ENCODE data around the gene BMPER.

Gene BMPER

DNA sequence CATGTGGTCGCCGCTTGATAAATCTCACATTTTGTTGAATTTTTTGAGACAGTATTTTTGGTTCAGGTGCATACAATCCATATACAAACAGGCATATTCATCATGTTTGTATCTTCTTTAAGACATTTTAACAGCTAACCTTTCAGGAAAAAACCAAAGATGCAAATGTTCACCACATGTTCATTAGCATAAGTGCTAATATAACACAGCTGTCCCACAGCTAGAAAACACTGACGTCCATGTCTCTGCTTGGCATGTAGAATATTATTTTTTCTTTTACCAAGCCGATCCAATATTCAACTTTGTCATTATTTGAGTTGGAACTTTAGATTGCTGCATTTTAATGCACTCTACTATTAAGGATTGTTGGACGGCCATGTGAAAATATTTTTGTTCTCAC lies 31.2 kb downstream of the BMPER start:
- Histone ChIP-seq H3K27ac (ENCODE audit: low read depth, low read length) (no peak overlapping the region), H3K9ac (ENCODE audit: low read length) (no peak overlapping the region), H3K4me3 (ENCODE audit: low read length) (no peak overlapping the region), H3K4me1 (ENCODE audit: control insufficient read depth, insufficient read depth, low read length) (peaks cover 4% of the 10 kb centered on the region), H3K36me3 (ENCODE audit: control insufficient read depth, insufficient read depth, low read length) (no peaks in the 10 kb centered on the region), H3K27me3 (ENCODE audit: control insufficient read depth, insufficient read depth, low read length) (no peaks in the 10 kb centered on the region)

- Histone ChIP-seq H3K36me3 (ENCODE audit: control insufficient read depth, insufficient read depth, low read length) (no peaks in the 10 kb centered on the region), H3K4me1 (ENCODE audit: control insufficient read depth, insufficient read depth, low read length) (peaks cover 4% of the 10 kb centered on the region), H3K9ac (ENCODE audit: low read length) (no peak overlapping the region), H3K27me3 (ENCODE audit: control insufficient read depth, insufficient read depth, low read length) (no peaks in the 10 kb centered on the region), H3K4me3 (ENCODE audit: low read length) (no peak overlapping the region), H3K27ac (ENCODE audit: low read depth, low read length) (no peak overlapping the region)
These were observed 32.5 kb downstream of the BMPER start for GRCh38 chr7:33937871-33938270.

GRCh38 chr7:33939121-33939520 lies 33.8 kb downstream of the BMPER start:
- Histone ChIP-seq H3K27ac (ENCODE audit: low read depth, low read length) (no peak overlapping the region), H3K9ac (ENCODE audit: low read length) (no peak overlapping the region), H3K27me3 (ENCODE audit: control insufficient read depth, insufficient read depth, low read length) (no peaks in the 10 kb centered on the region), H3K4me1 (ENCODE audit: control insufficient read depth, insufficient read depth, low read length) (no peaks in the 10 kb centered on the region), H3K36me3 (ENCODE audit: control insufficient read depth, insufficient read depth, low read length) (no peaks in the 10 kb centered on the region), H3K4me3 (ENCODE audit: low read length) (no peak overlapping the region)

- H3K27ac ChIP-seq (ENCODE audit: low read depth, low read length): no peak overlapping the region
- no peaks in the 10 kb centered on the region for H3K36me3 ChIP-seq (ENCODE audit: control insufficient read depth, insufficient read depth, low read length)
- no peak overlapping the region for H3K9ac ChIP-seq (ENCODE audit: low read length)
- no peaks in the 10 kb centered on the region for H3K4me1 ChIP-seq (ENCODE audit: control insufficient read depth, insufficient read depth, low read length)
- no peaks in the 10 kb centered on the region for H3K27me3 ChIP-seq (ENCODE audit: control insufficient read depth, insufficient read depth, low read length)
- no peak overlapping the region for H3K4me3 ChIP-seq (ENCODE audit: low read length)
These were observed 35.2 kb downstream of the BMPER start for GRCh38 chr7:33940503-33940902.

DNA sequence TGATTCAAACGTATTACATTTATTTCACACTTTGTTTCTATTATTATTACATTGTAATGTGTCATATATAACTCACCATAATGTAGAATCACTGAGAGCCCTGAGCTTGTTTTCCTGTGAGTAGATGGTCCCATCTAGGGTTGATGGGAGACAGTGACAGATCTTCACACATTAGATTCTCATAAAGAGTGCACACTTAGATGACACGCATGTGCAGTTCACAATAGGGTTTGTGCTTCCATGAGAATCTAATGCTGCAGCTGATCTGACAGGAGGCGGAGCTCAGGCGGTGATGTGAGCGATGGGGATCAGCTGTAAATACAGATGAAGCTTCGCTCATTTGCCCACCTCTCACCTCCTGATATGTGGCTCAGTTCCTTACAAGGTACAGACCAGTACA lies 36.1 kb downstream of the BMPER start:
- Histone ChIP-seq H3K9ac (ENCODE audit: low read length) (no peak overlapping the region), H3K4me3 (ENCODE audit: low read length) (no peak overlapping the region), H3K4me1 (ENCODE audit: control insufficient read depth, insufficient read depth, low read length) (no peaks in the 10 kb centered on the region), H3K27ac (ENCODE audit: low read depth, low read length) (no peak overlapping the region), H3K36me3 (ENCODE audit: control insufficient read depth, insufficient read depth, low read length) (no peaks in the 10 kb centered on the region), H3K27me3 (ENCODE audit: control insufficient read depth, insufficient read depth, low read length) (no peaks in the 10 kb centered on the region)

- Histone ChIP-seq H3K4me3 (ENCODE audit: low read length) (no peak overlapping the region), H3K27ac (ENCODE audit: low read depth, low read length) (no peak overlapping the region)
These were observed 40.9 kb downstream of the BMPER start for GRCh38 chr7:33946094-33946699.

DNA sequence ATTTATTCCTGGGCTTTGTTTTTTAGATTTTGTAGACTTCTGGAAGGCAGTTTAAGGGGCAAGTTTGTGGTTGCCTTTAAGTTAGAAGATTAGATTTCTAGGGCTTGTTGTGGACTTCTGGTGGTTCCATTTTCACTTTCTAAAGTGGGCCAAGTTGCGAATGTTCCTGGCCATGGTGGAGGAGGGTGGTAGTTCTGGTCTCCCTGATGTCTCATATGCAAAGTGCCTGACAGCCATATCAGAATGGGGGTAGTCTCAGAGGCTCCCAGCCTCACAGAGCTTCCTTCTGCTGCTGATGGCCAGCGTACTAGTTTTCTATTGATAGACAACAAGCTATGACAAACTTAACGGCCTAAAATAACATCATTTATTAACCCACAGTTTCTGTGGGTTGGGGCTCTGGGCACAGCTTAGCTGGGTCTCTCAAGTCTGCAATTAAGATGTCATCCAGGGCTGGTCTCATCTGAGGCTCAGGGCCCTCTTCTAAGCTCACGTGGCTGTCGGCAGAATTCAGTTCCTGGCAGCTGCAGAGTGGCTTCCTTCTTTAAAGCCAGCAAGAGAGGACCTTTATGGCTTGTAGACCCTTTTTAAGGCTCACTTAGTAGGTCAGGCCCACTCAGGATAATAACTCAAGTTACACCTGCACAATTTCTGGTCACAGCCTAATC lies 44.8 kb downstream of the BMPER start:
- no peaks in the 10 kb centered on the region for H3K36me3 ChIP-seq (ENCODE audit: control insufficient read depth, insufficient read depth, low read length)

More at GRCh38 chr7:33946094-33946699, 40.9 kb downstream of the BMPER start:
- Histone ChIP-seq H3K4me1 (ENCODE audit: control insufficient read depth, insufficient read depth, low read length) (no peaks in the 10 kb centered on the region), H3K36me3 (ENCODE audit: control insufficient read depth, insufficient read depth, low read length) (no peaks in the 10 kb centered on the region), H3K27me3 (ENCODE audit: control insufficient read depth, insufficient read depth, low read length) (no peaks in the 10 kb centered on the region), H3K9ac (ENCODE audit: low read length) (no peak overlapping the region)

GRCh38 chr7:33952824-33953223 lies 47.5 kb downstream of the BMPER start:
- no peak overlapping the region for H3K27ac ChIP-seq (ENCODE audit: low read depth, low read length)
- no peak overlapping the region for H3K9ac ChIP-seq (ENCODE audit: low read length)
- no peaks in the 10 kb centered on the region for H3K27me3 ChIP-seq (ENCODE audit: control insufficient read depth, insufficient read depth, low read length)
- no peak overlapping the region for H3K4me3 ChIP-seq (ENCODE audit: low read length)
- H3K4me1 ChIP-seq (ENCODE audit: control insufficient read depth, insufficient read depth, low read length): no peaks in the 10 kb centered on the region
- H3K36me3 ChIP-seq (ENCODE audit: control insufficient read depth, insufficient read depth, low read length): no peaks in the 10 kb centered on the region

More for the DNA sequence above, 44.8 kb downstream of the BMPER start:
- H3K27ac ChIP-seq (ENCODE audit: low read depth, low read length): no peak overlapping the region
- H3K4me3 ChIP-seq (ENCODE audit: low read length): no peak overlapping the region
- no peaks in the 10 kb centered on the region for H3K4me1 ChIP-seq (ENCODE audit: control insufficient read depth, insufficient read depth, low read length)
- H3K27me3 ChIP-seq (ENCODE audit: control insufficient read depth, insufficient read depth, low read length): no peaks in the 10 kb centered on the region
- H3K9ac ChIP-seq (ENCODE audit: low read length): no peak overlapping the region

DNA sequence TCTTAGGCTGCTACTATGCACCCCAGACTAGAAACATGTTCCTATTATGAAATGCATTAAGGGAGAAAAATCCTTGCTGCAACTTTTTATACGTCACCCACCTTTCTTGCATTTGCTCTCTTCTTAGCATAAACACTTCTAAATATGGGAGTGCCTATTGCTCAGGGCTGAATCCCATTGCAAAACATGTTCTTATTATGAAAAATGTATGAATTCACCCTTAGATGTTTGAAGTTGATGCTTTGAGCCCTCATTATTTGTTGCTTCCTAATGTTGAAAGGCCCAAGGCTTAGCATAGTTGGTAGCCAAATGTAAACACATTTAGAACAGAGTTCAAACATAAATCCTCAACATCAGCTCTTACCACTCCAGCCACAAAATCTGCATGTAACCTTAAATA lies 52.8 kb downstream of the BMPER start:
- H3K27ac ChIP-seq (ENCODE audit: low read depth, low read length): no peak overlapping the region

DNA sequence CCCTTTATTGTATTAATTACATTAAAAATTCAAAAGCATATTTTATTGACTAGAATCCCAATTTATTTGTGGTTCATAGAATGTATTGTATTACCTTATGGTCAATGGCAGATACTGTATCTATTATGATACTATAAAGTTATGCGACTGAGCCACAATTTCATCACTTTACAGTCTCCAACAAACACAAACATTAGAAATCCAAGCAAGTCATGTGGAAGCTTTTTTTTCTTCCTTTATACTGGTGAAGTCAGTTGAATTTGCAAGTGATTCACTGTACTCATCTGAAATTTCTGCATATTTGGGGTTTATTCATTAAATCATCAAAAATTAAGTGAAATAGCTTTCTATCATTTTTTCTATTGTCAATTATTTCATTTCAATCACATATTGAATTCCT lies 54.3 kb downstream of the BMPER start:
- no peaks in the 10 kb centered on the region for H3K36me3 ChIP-seq (ENCODE audit: control insufficient read depth, insufficient read depth, low read length)
- H3K4me1 ChIP-seq (ENCODE audit: control insufficient read depth, insufficient read depth, low read length): no peaks in the 10 kb centered on the region
- H3K27me3 ChIP-seq (ENCODE audit: control insufficient read depth, insufficient read depth, low read length): no peaks in the 10 kb centered on the region
- H3K9ac ChIP-seq (ENCODE audit: low read length): no peak overlapping the region
- no peak overlapping the region for H3K27ac ChIP-seq (ENCODE audit: low read depth, low read length)
- H3K4me3 ChIP-seq (ENCODE audit: low read length): no peak overlapping the region

More for the DNA sequence above, 52.8 kb downstream of the BMPER start:
- Histone ChIP-seq H3K9ac (ENCODE audit: low read length) (no peak overlapping the region), H3K4me3 (ENCODE audit: low read length) (no peak overlapping the region), H3K4me1 (ENCODE audit: control insufficient read depth, insufficient read depth, low read length) (no peaks in the 10 kb centered on the region), H3K27me3 (ENCODE audit: control insufficient read depth, insufficient read depth, low read length) (no peaks in the 10 kb centered on the region), H3K36me3 (ENCODE audit: control insufficient read depth, insufficient read depth, low read length) (no peaks in the 10 kb centered on the region)

GRCh38 chr7:33961948-33962347 lies 56.6 kb downstream of the BMPER start:
- H3K27ac ChIP-seq (ENCODE audit: low read depth, low read length): no peak overlapping the region
- H3K27me3 ChIP-seq (ENCODE audit: control insufficient read depth, insufficient read depth, low read length): no peaks in the 10 kb centered on the region
- no peak overlapping the region for H3K9ac ChIP-seq (ENCODE audit: low read length)
- no peaks in the 10 kb centered on the region for H3K36me3 ChIP-seq (ENCODE audit: control insufficient read depth, insufficient read depth, low read length)
- H3K4me1 ChIP-seq (ENCODE audit: control insufficient read depth, insufficient read depth, low read length): no peaks in the 10 kb centered on the region
- H3K4me3 ChIP-seq (ENCODE audit: low read length): no peak overlapping the region

- H3K36me3 ChIP-seq (ENCODE audit: control insufficient read depth, insufficient read depth, low read length): no peaks in the 10 kb centered on the region
- H3K4me3 ChIP-seq (ENCODE audit: low read length): no peak overlapping the region
- H3K4me1 ChIP-seq (ENCODE audit: control insufficient read depth, insufficient read depth, low read length): no peaks in the 10 kb centered on the region
- H3K27ac ChIP-seq (ENCODE audit: low read depth, low read length): no peak overlapping the region
- no peaks in the 10 kb centered on the region for H3K27me3 ChIP-seq (ENCODE audit: control insufficient read depth, insufficient read depth, low read length)
- H3K9ac ChIP-seq (ENCODE audit: low read length): no peak overlapping the region
These were observed 59.3 kb downstream of the BMPER start for GRCh38 chr7:33964417-33965182.
